IMR-90 (cell line): ENCODE data around the gene PIK3R4. TPM values are rescaled to one million over a fixed set of nuclear protein-coding genes. Genes with fewer than 3 reads are reported as not detected.

Experiments used
- ATAC-seq: fragments of 200-7000 bp; cut with Tn5 transposase; 2 replicates; pipeline ENCODE4 v1.9.1; 2020; ENCODE audit warnings: low read depth, mild to moderate bottlenecking, moderate library complexity
- BruUV-seq: library from RNA; stranded (reverse); fragments of 400-500 nt; replicated peaks from 2 replicates; lab custom pipeline; 2021; lab: Mats Ljungman, UMichigan
- CTCF ChIA-PET: fragments of 300-600 bp; formaldehyde crosslinking; extraction: SDS; loops from one replicate; lab custom pipeline; 2021; ENCODE audit warnings: antibody characterized with exemption; lab: Yijun Ruan, JAX
- POLR2A ChIA-PET: fragments of 300-600 bp; sonication (Branson Sonifier 250); formaldehyde crosslinking; loops from one replicate; lab custom pipeline; 2022; ENCODE audit warnings: antibody characterized with exemption; ENCODE audit not compliant: unreplicated experiment; lab: Charles Lee
- DNase-seq: peaks from one replicate; pipeline ENCODE4 v3.0.0; 2013
- H2AFZ ChIP-seq: replicated peaks from 2 replicates; pipeline ENCODE3; 2013; ENCODE audit warnings: low read length, mild to moderate bottlenecking; ENCODE audit not compliant: poor library complexity
- H2AK5ac ChIP-seq: 2 replicates; pipeline ENCODE4 v1.6.1; 2013; ENCODE audit warnings: low read depth, low read length, inconsistent platforms
- H2AK9ac ChIP-seq: replicated peaks from 2 replicates; pipeline ENCODE3; 2013; ENCODE audit warnings: mild to moderate bottlenecking, low read depth, low read length, moderate library complexity; ENCODE audit not compliant: poor library complexity
- H2BK120ac ChIP-seq: 2 replicates; pipeline ENCODE4 v1.6.1; 2013; ENCODE audit warnings: low read depth, low read length, inconsistent platforms
- H2BK15ac ChIP-seq: 3 replicates; pipeline ENCODE4 v1.6.1; 2013; ENCODE audit warnings: low read depth, low read length, inconsistent platforms
- H2BK20ac ChIP-seq: 2 replicates; pipeline ENCODE4 v1.6.1; 2013; ENCODE audit warnings: low read depth, mild to moderate bottlenecking, inconsistent platforms, low read length, moderate library complexity
- H2BK5ac ChIP-seq: 2 replicates; pipeline ENCODE4 v1.6.1; 2013; ENCODE audit warnings: mild to moderate bottlenecking, low read depth, low read length, inconsistent platforms; ENCODE audit not compliant: poor library complexity, severe bottlenecking
- H3K14ac ChIP-seq: replicated peaks from 2 replicates; pipeline ENCODE4 v1.6.1; 2013; ENCODE audit warnings: low read depth, low read length, inconsistent platforms
- H3K18ac ChIP-seq: 2 replicates; pipeline ENCODE4 v1.6.1; 2013; ENCODE audit warnings: low read depth, low read length, control low read depth
- H3K23ac ChIP-seq: 2 replicates; pipeline ENCODE4 v1.6.1; 2013; ENCODE audit warnings: low read depth, low read length, inconsistent platforms
- H3K27ac ChIP-seq: 2 replicates; pipeline ENCODE4 v1.5.1; 2013; ENCODE audit warnings: mild to moderate bottlenecking, control low read depth, low read length; ENCODE audit not compliant: insufficient read depth
- H3K27me3 ChIP-seq: 2 replicates; pipeline ENCODE4 v1.6.1; 2013; ENCODE audit warnings: low read length; ENCODE audit not compliant: control insufficient read depth, insufficient read depth
- H3K36me3 ChIP-seq: 2 replicates; pipeline ENCODE4 v1.6.1; 2013; ENCODE audit warnings: low read length, mixed read lengths; ENCODE audit not compliant: control insufficient read depth, insufficient read depth
- H3K4ac ChIP-seq: 2 replicates; pipeline ENCODE4 v1.6.1; 2013; ENCODE audit warnings: low read depth, low read length, inconsistent platforms
- H3K4me1 ChIP-seq: 2 replicates; pipeline ENCODE4 v1.6.1; 2013; ENCODE audit warnings: low read length, mixed read lengths; ENCODE audit not compliant: control insufficient read depth, insufficient read depth
- H3K4me2 ChIP-seq: 2 replicates; pipeline ENCODE4 v1.6.1; 2013; ENCODE audit warnings: low read depth, mild to moderate bottlenecking, control low read depth, low read length, moderate library complexity
- H3K4me3 ChIP-seq: 2 replicates; pipeline ENCODE4 v1.5.1; 2013; ENCODE audit warnings: low read depth, mild to moderate bottlenecking, control low read depth, low read length, moderate library complexity; ENCODE audit not compliant: insufficient read depth
- H3K56ac ChIP-seq: 2 replicates; pipeline ENCODE4 v1.6.1; 2013; ENCODE audit warnings: low read length, inconsistent platforms; ENCODE audit not compliant: insufficient read depth; ENCODE audit errors: extremely low read depth
- H3K79me1 ChIP-seq, 2 experiments: 2 replicates each; pipeline ENCODE4 v1.6.1; 2013; ENCODE audit warnings: low read length in 2 of 2, inconsistent platforms in 1 of 2, low read depth in 1 of 2
- H3K9ac ChIP-seq: 2 replicates; pipeline ENCODE4 v1.6.1; 2013; ENCODE audit warnings: low read depth, low read length, control low read depth
- H3K9me1 ChIP-seq: 2 replicates; pipeline ENCODE4 v1.6.1; 2013; ENCODE audit warnings: low read length, inconsistent platforms; ENCODE audit not compliant: insufficient read depth
- H3K9me3 ChIP-seq: 2 replicates; pipeline ENCODE4 v1.6.1; 2013; ENCODE audit warnings: low read length; ENCODE audit not compliant: control insufficient read depth, insufficient read depth
- H4K20me1 ChIP-seq: 2 replicates; pipeline ENCODE4 v1.6.1; 2013; ENCODE audit warnings: low read length, inconsistent platforms; ENCODE audit not compliant: insufficient read depth
- H4K5ac ChIP-seq: 2 replicates; pipeline ENCODE4 v1.6.1; 2013; ENCODE audit warnings: mild to moderate bottlenecking, low read depth, low read length, control low read depth
- H4K8ac ChIP-seq, 2 experiments: 2 replicates each; pipeline ENCODE4 v1.6.1; 2013; ENCODE audit warnings: low read depth in 2 of 2, low read length in 2 of 2, control low read depth in 1 of 2, inconsistent platforms in 1 of 2
- H4K91ac ChIP-seq: 2 replicates; pipeline ENCODE4 v1.6.1; 2013; ENCODE audit warnings: low read depth, low read length, inconsistent platforms; ENCODE audit not compliant: insufficient read depth
- CHD1 ChIP-seq: IDR thresholded peaks from 2 replicates; pipeline ENCODE4 v1.6.1; 2012; ENCODE audit warnings: low read depth, low read length, improper control_type of control experiment
- ELK1 ChIP-seq: fragments of 150-350 bp; IDR thresholded peaks from 2 replicates; pipeline ENCODE4 v1.6.1; 2016; ENCODE audit warnings: low read depth, mild to moderate bottlenecking, low read length, moderate library complexity, borderline replicate concordance
- FOS ChIP-seq: fragments of 150-350 bp; IDR thresholded peaks from 2 replicates; pipeline ENCODE4 v1.6.1; 2016; ENCODE audit warnings: low read depth, low read length
- MAFK ChIP-seq: IDR thresholded peaks from 2 replicates; pipeline ENCODE4 v1.6.1; 2012; ENCODE audit warnings: low read depth, low read length, improper control_type of control experiment
- MAZ ChIP-seq: IDR thresholded peaks from 2 replicates; pipeline ENCODE4 v1.6.1; 2012; ENCODE audit warnings: low read depth, mild to moderate bottlenecking, low read length, improper control_type of control experiment, moderate library complexity, borderline replicate concordance
- MXI1 ChIP-seq: IDR thresholded peaks from 2 replicates; pipeline ENCODE4 v1.6.1; 2012; ENCODE audit warnings: low read depth, mild to moderate bottlenecking, low read length, moderate library complexity, borderline replicate concordance
- NFE2L2 ChIP-seq: fragments of 150-350 bp; IDR thresholded peaks from 2 replicates; pipeline ENCODE4 v1.6.1; 2016; ENCODE audit warnings: low read depth, mild to moderate bottlenecking, low read length
- POLR2A ChIP-seq: IDR thresholded peaks from 2 replicates; pipeline ENCODE4 v1.6.1; 2012; ENCODE audit warnings: mild to moderate bottlenecking, low read depth, low read length
- RAD21 ChIP-seq: IDR thresholded peaks from 2 replicates; pipeline ENCODE4 v1.6.1; 2012; ENCODE audit warnings: low read length, improper control_type of control experiment
- USF2 ChIP-seq: fragments of 150-350 bp; IDR thresholded peaks from 2 replicates; pipeline ENCODE4 v1.6.1; 2017; ENCODE audit warnings: mild to moderate bottlenecking, antibody characterized with exemption, low read length, low read depth
- WGBS, 2 experiments: methylation state at CpG; one replicate each; pipeline versions ENCODE4 v1.1.5 to v1.1.7; 2013; ENCODE audit warnings: missing lambda C conversion rate in 2 of 2; ENCODE audit not compliant: insufficient read length in 1 of 2; ENCODE audit errors: extremely low coverage in 2 of 2; 5-methylcytosine and 5-hydroxymethylcytosine counted together
- dilution Hi-C: fragments of 300-500 bp; cut with HindIII; formaldehyde crosslinking; loops from one replicate; pipeline ENCODE4 v1.14.3; 2018; ENCODE audit warnings: low sequenced_read_pairs; ENCODE audit not compliant: unreplicated experiment
- in situ Hi-C: fragments of 300-500 bp; cut with MboI; formaldehyde crosslinking; loops from 3 replicates; pipeline ENCODE4 v1.14.3; 2019; ENCODE audit warnings: low sequenced_read_pairs, inconsistent platforms, mixed read lengths
- intact Hi-C: fragments of 100-400 bp; cut with micrococcal nuclease; formaldehyde crosslinking; loops from 2 replicates; pipeline ENCODE4 v1.10.0; 2022
- polyA plus RNA-seq, 3 experiments: library from polyadenylated mRNA; depleted of rRNA; stranded (reverse); fragments of >200 nt; gene quantifications; 2 replicates each; pipeline ENCODE4 v1.2.3, GENCODE V29; 2012; ENCODE audit warnings: low replicate concordance in 1 of 3
- total RNA-seq: library from RNA; depleted of rRNA; stranded (reverse); fragments of >200 nt; gene quantifications from 2 replicates; pipeline ENCODE4 v1.2.3, GENCODE V29; 2012

The PIK3R4 gene
- total and polyA plus RNA-seq, 2 of the 4 experiments (the other 2 are of a cell fraction): 19.7 to 27.2 TPM

GRCh38 chr3:130644628-130645253 lies 101.9 kb downstream of the PIK3R4 start:
- H2BK15ac ChIP-seq: no peak overlapping the region

More at GRCh38 chr3:130644628-130645253, 101.9 kb downstream of the PIK3R4 start:
- H3K9me3 ChIP-seq: no peaks in the 10 kb centered on the region
- no peak overlapping the region for H3K4me2 ChIP-seq
- no peak overlapping the region for H3K56ac ChIP-seq
- H3K4me3 ChIP-seq: no peak overlapping the region
- no peak overlapping the region for H4K91ac ChIP-seq
- H3K36me3 ChIP-seq: no peaks in the 10 kb centered on the region
- dilution Hi-C loops: no loop called here
- no peak overlapping the region for H3K18ac ChIP-seq
- no peaks in the 10 kb centered on the region for H4K20me1 ChIP-seq
- no peak overlapping the region for H3K14ac ChIP-seq
- ATAC-seq (no peak), DNase-seq (no peak)
- H2BK120ac ChIP-seq: no peak overlapping the region
- no peaks in the 10 kb centered on the region for H3K4me1 ChIP-seq
- in situ Hi-C loops: no loop called here
- ChIA-PET POLR2A (no interaction called here), CTCF (no interaction called here)
- H4K5ac ChIP-seq: no peak overlapping the region
- no TSS peak for BruUV-seq
- H3K27ac ChIP-seq: no peak overlapping the region
- H2AFZ ChIP-seq: no peak overlapping the region
- H4K8ac ChIP-seq: no peak overlapping the region
- TF ChIP-seq POLR2A (no peak), MAFK (no peak), ELK1 (no peak), CHD1 (no peak), MAZ (no peak), USF2 (no peak), NFE2L2 (no peak), FOS (no peak), MXI1 (no peak), RAD21 (no peak)
- H3K23ac ChIP-seq: no peak overlapping the region
- no CpG with 5 or more reads among the region's 4 CpGs for WGBS, 2 experiments
- no peaks in the 10 kb centered on the region; the same call in 1 of the 2 replicates for H3K27me3 ChIP-seq
- no peak overlapping the region for H2AK9ac ChIP-seq
- H2AK5ac ChIP-seq: no peak overlapping the region
- no peak overlapping the region for H3K4ac ChIP-seq
- no peak overlapping the region for H3K9ac ChIP-seq
- intact Hi-C loops: no loop called here
- H2BK20ac ChIP-seq: no peak overlapping the region
- H3K9me1 ChIP-seq: no peaks in the 10 kb centered on the region
- no peak overlapping the region for H2BK5ac ChIP-seq
- H3K79me1 ChIP-seq: no peaks in the 10 kb centered on the region
